ENCODE data around the gene TBC1D8. TPM values are rescaled to one million over a fixed set of nuclear protein-coding genes. Genes with fewer than 3 reads are reported as not detected.
A peak's percentile ranks its signal among the peaks of the same experiment; 100 is the strongest.

The TBC1D8 gene
- total and polyA plus RNA-seq, 4 experiments from 2014 or later, result 0.15 to 2.4 (median 1.5) TPM

- Histone ChIP-seq H3K27me3 (ENCODE audit: insufficient read depth, low read length) (no peaks in the 10 kb centered on the region), H3K9me3 (ENCODE audit: control insufficient read depth in 1 of 2, low read length in 2 of 2) (no peaks in the 10 kb centered on the region), H3K36me3 (ENCODE audit: insufficient read depth, low read length) (peaks cover 44% of the 10 kb centered on the region), H3K27ac (ENCODE audit: low read depth, low read length) (peak overlapping the region; percentile 91), H3K4me1 (ENCODE audit: insufficient read depth, low read length) (peaks cover 37% of the 10 kb centered on the region), H3K4me3 (ENCODE audit: low read length in 2 of 2) (peak overlapping the region; percentile 97 to 98)
- Mint-ChIP-seq H3K27ac (peak overlapping the region; percentile 91 to 99 (median 98)), H3K9me3 (peaks cover 0 to 2% (median 0%) of the 10 kb centered on the region in 8 donors), H3K27me3 (no peaks in the 10 kb centered on the region), H3K4me3 (peak overlapping the region; percentile 90 to 96 (median 95)), H3K4me1 (peaks cover 32 to 62% (median 45%) of the 10 kb centered on the region in 4 donors), H3K36me3 (peaks cover 46 to 62% of the 10 kb centered on the region in 2 donors)
- peak in 1 of 5 donors; percentile 11 for DNase-seq
- ChIA-PET POLR2A (ENCODE audit: partially characterized antibody) (interaction anchor here (1.7 to 3.6 kb wide), 7 partner anchors 10 to 441 kb away, joined by 4 to 50 read pairs (median 12); partner anchors contain the start of genes CNOT11 and PDCL3), CTCF (ENCODE audit: partially characterized antibody) (interaction anchor here (0.5 to 4.2 kb wide), 6 partner anchors 9 to 393 kb away, joined by 3 to 38 read pairs (median 4); no protein-coding TSS in a partner anchor)
- intact Hi-C loops (cut with micrococcal nuclease), result loop anchor here (5.0 kb wide), 2 partner anchors 249 to 1666 kb away; partner anchors contain the start of genes CNOT11, EIF5B and TXNDC9
Observed at GRCh38 chr2:101003278-101003775, 147.9 kb downstream of the TBC1D8 start.

GRCh38 chr2:101002562-101003277, 148.5 kb downstream of the TBC1D8 start:
- peaks cover 32 to 56% (median 45%) of the 10 kb centered on the region in 4 donors for H3K4me1 Mint-ChIP-seq
- no peak for DNase-seq
- CTCF ChIA-PET (ENCODE audit: partially characterized antibody), result interaction anchor here (0.5 to 4.2 kb wide), 8 partner anchors 10 to 440 kb away, joined by 3 to 38 read pairs (median 4); partner anchors contain the start of gene PDCL3
- POLR2A ChIA-PET (ENCODE audit: partially characterized antibody), result interaction anchor here (0.7 to 3.6 kb wide), 17 partner anchors 11 to 446 kb away, joined by 3 to 50 read pairs (median 6); partner anchors contain the start of genes CNOT11, PDCL3 and RNF149
- Histone ChIP-seq H3K9me3 (ENCODE audit: control insufficient read depth in 1 of 2, low read length in 2 of 2) (no peaks in the 10 kb centered on the region), H3K4me1 (ENCODE audit: insufficient read depth, low read length) (peaks cover 37% of the 10 kb centered on the region), H3K27ac (ENCODE audit: low read depth, low read length) (peak overlapping the region; percentile 91), H3K27me3 (ENCODE audit: insufficient read depth, low read length) (no peaks in the 10 kb centered on the region), H3K36me3 (ENCODE audit: insufficient read depth, low read length) (peaks cover 41% of the 10 kb centered on the region), H3K4me3 (ENCODE audit: low read length in 2 of 2) (peak overlapping the region; percentile 97 to 98)
- peak overlapping the region; percentile 90 to 96 (median 95) for H3K4me3 Mint-ChIP-seq
- peak overlapping the region; percentile 91 to 99 (median 98) for H3K27ac Mint-ChIP-seq
- peaks cover 0 to 2% (median 0%) of the 10 kb centered on the region in 8 donors for H3K9me3 Mint-ChIP-seq
- intact Hi-C loops (cut with micrococcal nuclease), result loop anchor here (1.0 to 5.0 kb wide), 3 partner anchors 250 to 1665 kb away; partner anchors contain the start of genes CNOT11, EIF5B, PDCL3 and TXNDC9
- H3K27me3 Mint-ChIP-seq, result no peaks in the 10 kb centered on the region
- peaks cover 40 to 55% of the 10 kb centered on the region in 2 donors for H3K36me3 Mint-ChIP-seq

GRCh38 chr2:101001691-101002561, 149.3 kb downstream of the TBC1D8 start, which contains the start of gene RPL31:
Gene RPL31, plus strand, starts transcription at chr2:101002289. Its CDS starts 413 bp downstream, at chr2:101002702.
- Mint-ChIP-seq H3K4me3 (peak within 1 kb of the TSS; percentile 90 to 96 (median 95)), H3K27me3 (no peaks in the 10 kb centered on the region), H3K4me1 (peaks cover 32 to 51% (median 45%) of the 10 kb centered on the region in 4 donors), H3K9me3 (peaks cover 0 to 2% (median 0%) of the 10 kb centered on the region in 8 donors), H3K27ac (peak within 1 kb of the TSS; percentile 91 to 99 (median 98)), H3K36me3 (peaks cover 36 to 48% of the 10 kb centered on the region in 2 donors)
- H3K27ac ChIP-seq (ENCODE audit: low read depth, low read length), result peak within 1 kb of the TSS; percentile 91
- intact Hi-C loops (cut with micrococcal nuclease), result loop anchor here (1.0 to 5.0 kb wide), 3 partner anchors 250 to 1665 kb away; partner anchors contain the start of genes CNOT11, EIF5B, PDCL3 and TXNDC9
- peaks cover 33% of the 10 kb centered on the region for H3K36me3 ChIP-seq (ENCODE audit: insufficient read depth, low read length)
- no peaks in the 10 kb centered on the region for H3K27me3 ChIP-seq (ENCODE audit: insufficient read depth, low read length)
- ChIA-PET POLR2A (ENCODE audit: partially characterized antibody) (interaction anchor here (0.5 to 3.6 kb wide), 22 partner anchors 11 to 445 kb away, joined by 3 to 50 read pairs (median 4); partner anchors contain the start of genes CNOT11, PDCL3 and RNF149), CTCF (ENCODE audit: partially characterized antibody) (interaction anchor here (1.0 to 4.2 kb wide), 4 partner anchors 11 to 439 kb away, joined by 3 to 38 read pairs (median 9); partner anchors contain the start of gene PDCL3)
- H3K4me1 ChIP-seq (ENCODE audit: insufficient read depth, low read length), result peaks cover 37% of the 10 kb centered on the region
- H3K9me3 ChIP-seq (ENCODE audit: control insufficient read depth in 1 of 2, low read length in 2 of 2), result no peaks in the 10 kb centered on the region
- H3K4me3 ChIP-seq (ENCODE audit: low read length in 2 of 2), result peak within 1 kb of the TSS; percentile 97 to 98
- peak; percentile 93 to 98 (median 96) for DNase-seq

DNA sequence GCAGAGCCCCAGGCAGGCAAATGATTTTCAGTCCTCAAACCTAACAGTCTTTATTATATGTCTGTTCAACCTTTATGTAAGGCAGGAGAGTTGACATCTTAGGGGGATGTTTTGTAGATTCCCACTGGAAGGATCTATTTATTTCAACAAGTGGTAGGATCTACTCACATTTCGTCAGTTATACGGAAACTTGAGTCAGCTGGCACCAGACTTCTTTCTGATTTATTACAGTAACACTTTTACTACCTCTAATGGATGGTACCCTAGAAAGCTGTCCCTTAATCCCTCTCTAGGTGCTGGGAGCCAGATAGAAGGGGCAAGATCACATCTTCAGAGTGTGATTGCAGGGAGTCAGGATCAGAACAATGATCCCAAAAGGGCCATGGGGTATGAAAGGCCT, 151.2 kb downstream of the TBC1D8 start:
- no peak for DNase-seq
- Histone ChIP-seq H3K27me3 (ENCODE audit: insufficient read depth, low read length) (no peaks in the 10 kb centered on the region), H3K4me3 (ENCODE audit: low read length in 2 of 2) (no peak overlapping the region), H3K36me3 (ENCODE audit: insufficient read depth, low read length) (peaks cover 14% of the 10 kb centered on the region), H3K9me3 (ENCODE audit: control insufficient read depth in 1 of 2, low read length in 2 of 2) (no peaks in the 10 kb centered on the region), H3K4me1 (ENCODE audit: insufficient read depth, low read length) (peaks cover 30% of the 10 kb centered on the region), H3K27ac (ENCODE audit: low read depth, low read length) (no peak overlapping the region)
- H3K4me3 Mint-ChIP-seq, result peak overlapping the region in 2 of 8 donors; percentile 4 to 47
- ChIA-PET CTCF (ENCODE audit: partially characterized antibody) (interaction anchor here (1.3 kb wide), 1 partner anchor 737 kb away, joined by 3 read pairs; no protein-coding TSS in a partner anchor), POLR2A (ENCODE audit: partially characterized antibody) (no interaction called here)
- intact Hi-C loops (cut with micrococcal nuclease), result loop anchor here (5.0 kb wide), 2 partner anchors 252 to 1663 kb away; partner anchors contain the start of genes CNOT11, EIF5B and TXNDC9
- no peaks in the 10 kb centered on the region for H3K27me3 Mint-ChIP-seq
- H3K4me1 Mint-ChIP-seq, result peaks cover 29 to 36% (median 33%) of the 10 kb centered on the region in 4 donors
- peaks cover 0 to 2% (median 0%) of the 10 kb centered on the region in 8 donors for H3K9me3 Mint-ChIP-seq
- H3K27ac Mint-ChIP-seq, result peak overlapping the region in 4 of 7 donors; percentile 25 to 62 (median 44)
- H3K36me3 Mint-ChIP-seq, result peaks cover 23 to 28% of the 10 kb centered on the region in 2 donors

- H3K9me3 Mint-ChIP-seq, result peaks cover 0 to 2% (median 0%) of the 10 kb centered on the region in 8 donors
- H3K9me3 ChIP-seq (ENCODE audit: control insufficient read depth in 1 of 2, low read length in 2 of 2), result no peaks in the 10 kb centered on the region
- peaks cover 11 to 18% (median 15%) of the 10 kb centered on the region in 4 donors for H3K4me1 Mint-ChIP-seq
- no peak overlapping the region for H3K4me3 Mint-ChIP-seq
- no peak overlapping the region for H3K27ac Mint-ChIP-seq
- no peaks in the 10 kb centered on the region for H3K27me3 Mint-ChIP-seq
- DNase-seq, result no peak
- H3K4me1 ChIP-seq (ENCODE audit: insufficient read depth, low read length), result peaks cover 12% of the 10 kb centered on the region
- H3K4me3 ChIP-seq (ENCODE audit: low read length in 2 of 2), result no peak overlapping the region
- ChIA-PET CTCF (ENCODE audit: partially characterized antibody) (no interaction called here), POLR2A (ENCODE audit: partially characterized antibody) (no interaction called here)
- H3K36me3 ChIP-seq (ENCODE audit: insufficient read depth, low read length), result no peaks in the 10 kb centered on the region
- H3K27ac ChIP-seq (ENCODE audit: low read depth, low read length), result no peak overlapping the region
- peaks cover 5 to 10% of the 10 kb centered on the region in 2 donors for H3K36me3 Mint-ChIP-seq
- intact Hi-C loops (cut with micrococcal nuclease), result no loop called here
- no peaks in the 10 kb centered on the region for H3K27me3 ChIP-seq (ENCODE audit: insufficient read depth, low read length)
Observed at GRCh38 chr2:100998235-100998573, 153.0 kb downstream of the TBC1D8 start.

DNA sequence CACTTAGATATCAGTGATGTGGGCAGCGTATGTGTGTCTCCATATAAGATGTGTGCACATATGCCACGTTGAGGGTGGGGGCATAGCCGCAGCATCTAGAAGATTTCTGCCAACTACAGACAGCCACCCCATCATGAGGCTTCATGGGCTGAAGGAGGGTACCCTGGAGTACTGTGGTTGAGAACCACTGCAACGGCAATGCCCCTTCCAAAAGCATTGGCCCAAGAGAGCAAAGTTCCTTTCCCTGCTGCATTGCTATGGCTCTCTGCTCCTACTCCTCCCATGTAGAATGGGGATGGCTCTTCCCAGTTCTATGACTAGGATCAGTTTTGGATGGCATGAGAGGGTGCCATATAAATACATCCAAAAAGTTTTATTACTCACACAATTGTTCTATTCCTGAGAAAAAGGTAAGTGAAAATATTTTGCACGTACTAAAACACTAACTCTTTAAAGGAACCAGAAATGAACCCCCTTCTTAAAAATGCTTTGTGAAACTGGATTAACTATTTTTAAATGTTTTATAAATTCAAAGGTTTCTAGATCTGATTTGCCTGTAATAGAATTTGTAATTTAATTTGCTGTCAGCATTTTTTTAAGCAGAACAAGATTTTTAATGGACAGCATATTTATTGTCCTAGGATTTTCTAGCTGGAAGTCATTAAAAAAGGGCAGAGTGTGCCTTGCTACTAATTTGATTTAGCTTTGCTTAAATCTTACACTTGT, 153.5 kb downstream of the TBC1D8 start:
- ChIA-PET POLR2A (ENCODE audit: partially characterized antibody) (no interaction called here), CTCF (ENCODE audit: partially characterized antibody) (no interaction called here)
- no peaks in the 10 kb centered on the region for H3K9me3 ChIP-seq (ENCODE audit: control insufficient read depth in 1 of 2, low read length in 2 of 2)
- no peaks in the 10 kb centered on the region for H3K27me3 Mint-ChIP-seq
- peaks cover 7 to 13% (median 10%) of the 10 kb centered on the region in 4 donors for H3K4me1 Mint-ChIP-seq
- H3K4me1 ChIP-seq (ENCODE audit: insufficient read depth, low read length), result peaks cover 7% of the 10 kb centered on the region
- no peak overlapping the region for H3K4me3 Mint-ChIP-seq
- no peak overlapping the region for H3K27ac ChIP-seq (ENCODE audit: low read depth, low read length)
- no peaks in the 10 kb centered on the region for H3K27me3 ChIP-seq (ENCODE audit: insufficient read depth, low read length)
- intact Hi-C loops (cut with micrococcal nuclease), result no loop called here
- no peaks in the 10 kb centered on the region for H3K36me3 ChIP-seq (ENCODE audit: insufficient read depth, low read length)
- peaks cover under 1 to 5% of the 10 kb centered on the region in 2 donors for H3K36me3 Mint-ChIP-seq
- H3K9me3 Mint-ChIP-seq, result peaks cover 0 to 2% (median 0%) of the 10 kb centered on the region in 8 donors
- H3K27ac Mint-ChIP-seq, result no peak overlapping the region
- H3K4me3 ChIP-seq (ENCODE audit: low read length in 2 of 2), result no peak overlapping the region
- no peak for DNase-seq

Measured in CD4-positive, alpha-beta memory T cell (primary cell).